NOMO-1 (cell line): ENCODE measurements around the gene PAX7.
"Not testable (repeated sequence)": the region's sequence is repeated elsewhere in the genome, so short reads cannot be mapped to it uniquely, and the experiment has no call there.

Source experiments
- DNase-seq, 2 experiments: peaks; one replicate each; lab custom pipeline; 2025; ENCODE audit not compliant: unreplicated experiment in 2 of 2; lab: John Stamatoyannopoulos, UW

Gene PAX7

DNA sequence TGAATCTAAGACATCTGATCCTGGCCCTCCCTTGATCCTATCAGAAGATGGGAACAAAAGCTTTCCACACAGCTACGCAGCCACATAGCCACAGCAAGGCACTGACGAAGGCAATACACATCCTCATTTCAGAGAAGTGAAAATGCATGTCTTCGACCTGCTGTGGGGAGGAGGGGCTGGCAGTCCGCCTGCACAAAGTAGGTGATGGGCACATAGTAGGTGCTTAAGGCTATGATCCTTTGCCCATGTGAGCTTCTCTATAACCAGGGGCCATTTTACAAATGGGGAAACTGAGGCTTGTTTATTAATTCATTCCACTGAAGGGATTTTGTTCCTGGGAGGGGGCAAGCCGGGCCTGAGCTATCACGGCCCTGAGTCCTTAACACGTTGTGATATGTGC is 94.2 kb downstream of the PAX7 start:
- DNase-seq, result no peak

DNA sequence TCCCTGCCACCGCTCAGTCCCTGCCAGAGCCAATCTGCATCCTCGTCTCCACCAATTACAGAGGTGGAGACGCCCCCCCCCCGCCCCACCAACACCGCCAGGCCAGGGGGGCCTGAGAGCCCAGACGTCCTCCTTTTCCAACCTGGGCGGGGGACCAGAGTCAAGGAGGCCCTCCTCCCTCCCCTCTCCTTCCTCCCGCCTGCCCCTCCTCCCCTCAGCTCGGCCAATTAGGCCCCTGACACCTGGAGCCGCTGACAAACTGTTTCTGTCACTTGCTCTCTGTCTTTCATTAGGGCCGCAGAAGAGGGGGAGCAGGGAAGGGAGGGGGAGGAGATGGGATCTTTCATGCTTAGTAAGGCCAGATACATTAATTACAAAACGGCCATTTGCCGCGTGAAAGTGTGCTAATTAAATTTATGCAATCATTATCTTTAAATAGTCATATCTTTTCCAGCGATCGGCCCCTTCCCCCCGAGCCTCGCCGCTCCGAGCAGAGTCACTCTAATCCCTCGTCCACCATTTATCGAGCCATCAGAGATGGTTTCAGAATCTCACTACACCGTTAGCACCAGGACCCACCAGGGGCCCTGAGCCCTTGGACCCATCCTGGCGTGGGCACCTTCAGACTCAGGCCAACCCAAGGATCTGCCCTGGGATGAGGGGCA is 94.7 kb downstream of the PAX7 start:
- no peak for DNase-seq

DNA sequence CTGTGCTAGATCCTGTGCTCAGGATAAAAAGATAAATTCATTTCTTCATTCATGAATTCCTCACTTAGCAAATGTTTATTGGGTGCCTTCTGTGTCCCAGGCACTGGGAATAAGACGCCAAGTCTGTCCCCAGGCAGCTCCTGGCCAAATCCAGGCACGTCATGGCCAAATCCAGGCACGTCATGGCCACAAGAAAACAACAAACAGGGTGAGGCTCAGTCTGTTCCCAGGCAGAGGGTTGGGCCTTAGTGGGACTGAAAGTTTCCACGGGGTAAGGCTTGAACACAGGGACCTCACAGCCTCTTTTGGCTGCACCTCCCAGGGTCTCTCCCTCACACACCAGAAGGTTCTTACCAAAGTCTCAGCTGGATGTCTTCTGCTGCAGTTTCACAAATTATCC is 95.7 kb downstream of the PAX7 start:
- no peak for DNase-seq

DNA sequence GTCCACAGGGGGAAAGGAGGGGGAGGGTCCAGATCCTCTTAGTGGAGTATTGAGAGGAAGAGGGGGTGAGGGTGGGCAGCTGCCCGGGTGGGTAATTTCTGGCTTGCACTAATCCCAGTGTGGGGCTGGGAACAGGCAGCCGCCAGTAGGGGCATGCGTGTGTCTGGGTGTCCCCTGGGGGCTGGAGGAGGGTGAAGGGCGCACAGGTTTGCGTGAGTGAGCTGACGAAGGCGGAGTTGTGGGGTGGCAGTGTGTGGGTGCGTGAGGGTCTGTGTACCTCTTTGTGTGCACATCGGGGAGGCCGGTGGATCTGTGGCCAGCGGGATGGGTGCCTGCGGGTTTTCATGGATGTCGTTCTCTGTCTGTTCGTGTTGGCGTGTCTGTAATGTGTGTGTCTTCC is 97.3 kb downstream of the PAX7 start:
- no peak for DNase-seq

DNA sequence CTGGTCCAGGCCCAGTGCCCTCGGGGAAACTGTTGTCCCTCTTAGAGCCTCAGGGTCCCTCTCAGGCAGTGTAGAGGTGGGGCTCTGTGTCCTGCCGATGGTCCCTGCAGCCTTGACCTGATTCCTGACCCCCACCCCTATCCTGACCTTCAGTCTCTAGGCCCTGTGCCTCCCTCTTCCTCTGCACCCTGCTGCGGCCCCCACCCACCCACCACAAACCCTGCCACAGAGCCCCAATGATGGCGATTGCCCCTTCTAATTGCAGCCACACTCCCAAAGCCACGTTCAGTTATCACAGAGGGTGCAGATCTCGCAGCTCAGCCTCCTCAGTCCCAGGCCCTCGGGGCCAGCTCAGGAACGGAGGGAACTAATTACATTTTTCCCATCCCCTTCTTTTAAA is 99.7 kb downstream of the PAX7 start:
- DNase-seq, result no peak

DNA sequence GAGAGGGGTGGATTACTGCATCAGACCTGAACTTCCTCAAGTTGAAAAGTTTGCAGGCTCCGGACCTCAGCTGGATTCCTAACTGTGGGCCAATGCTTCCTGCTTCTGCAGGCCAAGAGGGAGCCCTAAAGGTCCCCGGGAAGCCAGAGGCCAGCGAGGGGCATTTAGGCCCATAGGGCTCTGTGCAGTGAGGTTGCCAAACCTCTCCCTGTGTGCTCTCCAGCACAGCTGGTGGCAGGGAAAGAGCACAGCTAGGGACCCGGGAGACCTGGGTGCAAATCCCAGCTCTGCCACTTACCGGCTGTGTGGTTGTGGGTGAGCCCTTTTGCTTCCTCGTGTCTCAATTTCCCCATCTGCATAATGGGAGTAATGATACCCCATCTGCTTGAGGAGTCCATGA is 100.5 kb downstream of the PAX7 start:
- DNase-seq, result no peak

DNA sequence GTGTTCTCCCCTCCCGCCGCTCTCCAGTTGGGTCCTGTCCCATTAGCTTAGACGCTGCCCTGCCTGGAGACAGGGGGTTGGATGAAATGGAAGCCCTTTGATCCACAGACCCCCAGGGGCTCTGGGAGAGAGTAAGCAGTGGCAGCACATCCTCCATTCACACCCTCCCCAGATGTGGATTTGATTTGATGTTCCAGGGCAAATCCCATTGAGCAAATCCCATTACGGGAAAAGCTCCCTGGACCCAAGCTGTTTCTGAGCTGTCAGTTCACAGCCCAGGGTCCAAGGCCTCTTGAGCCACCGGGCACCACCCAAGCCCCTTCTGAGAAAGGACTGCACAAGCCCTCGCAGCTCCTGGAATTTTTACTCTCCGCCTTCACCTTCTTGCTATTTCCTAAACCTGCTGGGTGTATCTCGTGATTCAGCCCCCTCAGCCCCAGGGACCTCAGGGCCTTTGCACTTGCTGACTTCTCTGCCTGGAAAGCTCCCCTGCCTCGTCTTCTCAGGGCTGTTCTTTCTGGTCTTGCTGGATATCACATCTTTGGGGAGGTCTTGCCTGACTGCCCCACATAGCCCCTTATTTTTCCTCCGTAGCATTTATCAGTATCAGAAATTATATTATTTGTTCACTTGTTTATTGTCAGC is 101.1 kb downstream of the PAX7 start:
- DNase-seq, result no peak

DNA sequence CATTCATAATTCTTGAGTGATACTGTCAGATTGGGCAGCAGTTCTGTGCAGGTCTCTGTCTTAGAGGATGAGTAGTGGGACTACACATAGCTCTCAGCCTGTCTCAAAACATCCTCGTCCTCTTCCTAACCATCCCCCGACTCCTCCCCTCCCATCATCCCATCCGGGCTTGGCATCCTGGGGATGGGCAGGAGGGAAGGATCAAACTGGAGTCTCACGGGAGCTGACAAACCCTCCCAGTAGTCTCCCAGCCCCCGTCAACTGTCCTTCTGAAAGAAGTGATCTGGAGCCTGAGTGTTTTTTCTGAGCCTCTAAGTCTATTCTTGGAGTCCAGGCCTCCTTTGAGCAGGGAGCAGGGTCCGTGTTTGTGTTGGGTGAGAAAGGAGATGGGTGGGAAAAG is 102.0 kb downstream of the PAX7 start:
- no peak for DNase-seq

DNA sequence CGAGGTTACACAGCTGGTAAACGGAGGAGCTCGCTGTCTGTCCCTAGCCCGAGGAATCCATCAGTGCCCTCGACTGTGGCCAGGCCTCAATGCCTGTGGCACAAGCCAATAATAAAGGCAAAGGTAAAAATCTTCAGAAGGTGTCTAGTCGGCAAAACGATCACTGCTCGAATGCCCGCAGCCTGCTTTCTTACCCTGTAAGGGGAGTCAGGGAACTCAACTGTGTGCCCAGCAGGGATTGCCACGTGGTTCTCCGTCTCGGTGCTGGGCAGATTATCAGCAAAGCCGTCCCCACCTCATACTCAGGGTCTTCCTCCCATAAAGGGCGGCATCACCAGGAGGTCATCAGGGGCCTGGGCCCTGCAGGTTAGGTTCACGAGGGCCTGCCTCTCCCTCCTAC is 103.4 kb downstream of the PAX7 start:
- DNase-seq, result no peak

DNA sequence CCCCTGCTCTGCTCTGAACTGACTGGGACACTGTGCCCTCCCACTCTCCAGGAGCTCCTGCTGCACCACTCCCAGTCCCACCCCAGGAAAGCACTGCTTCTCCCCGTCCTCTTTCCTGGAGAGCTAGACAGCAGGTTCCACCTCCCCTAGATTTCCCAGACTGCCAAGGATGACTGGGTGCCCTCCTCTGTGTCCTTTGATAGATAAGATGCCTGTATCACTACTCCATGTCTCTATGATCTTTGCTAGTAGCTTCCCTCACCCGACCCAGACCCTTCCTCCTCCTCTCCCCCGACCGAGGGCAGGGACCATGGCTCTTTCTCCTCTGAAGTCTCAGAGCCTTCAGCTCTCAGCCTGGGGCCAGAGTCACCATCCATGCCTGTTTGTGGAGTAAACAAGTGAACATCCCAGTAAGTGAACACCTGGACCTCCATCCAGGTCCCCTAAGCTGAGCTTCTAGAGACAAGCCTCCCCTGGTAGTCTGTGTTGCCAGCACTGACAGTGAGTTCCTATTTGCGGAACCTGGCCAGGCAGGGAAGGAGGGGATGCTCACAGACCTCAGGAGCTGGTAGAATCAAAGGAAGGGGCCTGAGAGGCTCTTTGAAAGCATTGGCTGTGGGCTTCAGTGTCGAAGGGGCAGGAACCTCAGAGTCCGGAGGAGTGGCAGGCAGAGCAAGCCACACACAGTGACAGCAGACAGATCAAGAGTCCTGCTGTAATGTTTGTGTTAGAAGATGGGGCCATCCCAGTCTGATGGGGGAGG is 104.0 kb downstream of the PAX7 start:
- DNase-seq, result no peak

DNA sequence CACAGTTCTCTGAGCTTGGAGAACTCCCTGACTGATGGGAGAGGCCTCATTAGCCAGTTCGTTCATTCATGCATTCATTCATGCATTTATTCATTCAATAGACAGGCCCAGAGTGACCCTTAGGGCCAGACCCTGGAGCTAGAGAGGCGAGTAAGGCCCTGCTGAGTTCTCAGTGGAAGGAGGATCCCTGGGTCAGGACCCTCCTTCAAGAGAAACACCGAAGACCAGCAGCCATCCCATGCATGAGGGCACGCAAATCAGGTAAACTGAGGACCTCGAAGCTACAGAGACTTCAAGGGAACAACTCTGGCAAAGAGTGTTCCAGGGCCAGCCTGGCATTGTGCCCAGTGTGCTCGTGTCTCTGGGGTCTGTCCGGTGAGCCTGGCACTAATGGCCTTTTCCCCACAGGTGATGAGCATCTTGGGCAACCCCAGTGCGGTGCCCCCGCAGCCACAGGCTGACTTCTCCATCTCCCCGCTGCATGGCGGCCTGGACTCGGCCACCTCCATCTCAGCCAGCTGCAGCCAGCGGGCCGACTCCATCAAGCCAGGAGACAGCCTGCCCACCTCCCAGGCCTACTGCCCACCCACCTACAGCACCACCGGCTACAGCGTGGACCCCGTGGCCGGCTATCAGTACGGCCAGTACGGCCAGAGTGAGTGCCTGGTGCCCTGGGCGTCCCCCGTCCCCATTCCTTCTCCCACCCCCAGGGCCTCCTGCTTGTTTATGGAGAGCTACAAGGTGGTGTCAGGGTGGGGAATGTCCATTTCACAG is 104.8 kb downstream of the PAX7 start:
- DNase-seq, result no peak

DNA sequence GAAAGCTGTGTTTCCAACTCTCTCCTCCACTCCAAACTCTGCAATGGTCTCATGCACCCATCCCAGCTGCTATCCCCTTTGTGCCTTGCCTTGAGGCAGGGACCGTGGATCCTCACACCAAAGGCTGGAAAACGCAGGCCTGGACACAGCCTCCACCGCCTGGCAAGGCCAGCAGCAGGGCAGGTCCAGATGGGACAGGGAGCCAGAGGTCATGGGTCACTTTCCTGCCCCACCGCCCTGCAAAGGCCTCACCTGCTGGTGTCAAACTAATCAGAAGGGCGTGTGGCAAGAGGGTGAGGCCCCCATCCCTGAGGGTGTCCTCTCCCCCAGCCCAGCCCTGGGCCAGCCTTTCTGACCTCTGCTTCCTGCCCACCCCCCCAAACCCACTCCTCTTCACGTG is 106.3 kb downstream of the PAX7 start:
- no peak for DNase-seq

DNA sequence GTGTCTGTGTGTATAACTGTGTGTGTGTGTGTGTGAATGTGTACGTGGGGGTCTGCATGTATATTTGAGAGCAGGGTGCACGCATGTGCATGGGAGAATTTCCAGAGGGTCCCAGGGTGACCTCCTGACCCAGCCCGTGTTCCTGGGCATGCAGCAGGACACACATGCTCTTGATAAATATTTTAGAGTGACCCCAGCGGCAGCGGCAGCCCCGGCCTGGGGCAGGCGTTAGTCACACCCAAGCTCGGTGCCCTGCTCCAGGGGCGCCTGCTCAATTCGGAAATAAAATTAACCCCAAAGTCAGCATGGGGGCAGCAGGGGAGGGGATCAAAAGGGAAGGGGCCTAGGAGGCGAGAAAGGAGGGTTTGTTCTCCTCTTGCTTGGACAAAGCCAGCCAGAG is 107.5 kb downstream of the PAX7 start:
- no peak for DNase-seq

DNA sequence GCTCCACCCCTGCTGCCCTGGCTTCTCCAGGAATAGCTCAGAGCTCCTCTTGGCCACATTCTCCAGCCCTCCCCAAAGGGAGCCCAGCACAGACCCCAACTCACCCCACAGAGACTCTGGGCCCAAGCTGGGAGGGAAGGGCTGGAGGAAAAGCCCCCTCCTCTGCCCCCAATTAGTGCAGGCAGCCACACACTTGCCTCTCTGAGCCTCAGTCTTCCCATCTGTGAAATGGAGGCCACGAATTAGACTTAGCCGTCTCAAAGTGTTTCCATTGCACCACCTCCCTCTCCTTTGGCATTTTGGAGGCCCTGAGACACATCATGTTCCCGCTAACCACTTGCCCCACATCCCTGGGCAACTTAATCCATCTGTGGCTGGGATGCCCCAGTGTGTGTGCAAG is 108.0 kb downstream of the PAX7 start:
- DNase-seq, result no peak

DNA sequence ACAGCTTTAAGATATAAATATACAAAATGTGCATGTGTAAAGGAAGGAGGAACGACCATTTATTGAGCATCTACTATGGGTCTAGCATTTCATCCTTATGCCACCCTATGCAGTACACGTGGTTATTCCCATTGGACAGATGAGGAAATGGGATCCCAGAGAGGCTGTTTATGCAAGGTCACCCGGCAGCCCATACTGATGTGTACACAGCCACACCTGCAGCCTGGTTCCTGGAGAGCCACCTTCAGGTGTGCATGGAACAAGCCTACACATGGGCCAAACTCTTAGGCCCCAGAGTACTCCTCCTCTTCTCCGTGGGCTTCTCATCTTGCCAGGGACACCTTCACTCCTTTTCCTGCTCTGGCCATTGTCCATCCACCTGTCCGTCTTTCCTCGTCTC is 108.8 kb downstream of the PAX7 start:
- no peak for DNase-seq

DNA sequence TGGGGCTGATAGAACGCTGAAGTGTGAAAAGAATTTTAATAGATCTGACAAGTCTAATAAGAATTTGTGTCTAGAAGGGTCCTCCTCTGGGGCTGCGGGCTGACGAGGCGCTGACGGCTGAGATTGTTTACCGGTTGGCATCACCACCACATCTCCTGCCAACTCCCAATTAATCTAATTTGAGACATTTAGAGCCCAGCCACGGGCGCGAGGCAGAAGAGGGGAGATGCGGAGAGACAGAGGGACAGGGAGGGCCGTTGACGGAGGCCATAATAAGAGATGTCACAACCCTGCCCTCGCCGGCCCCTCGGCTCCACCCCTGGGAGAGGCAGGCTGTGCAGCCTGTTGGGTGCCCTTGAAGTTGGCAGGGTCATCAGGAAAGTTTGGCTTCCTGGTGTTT is 109.3 kb downstream of the PAX7 start:
- DNase-seq, result no peak

DNA sequence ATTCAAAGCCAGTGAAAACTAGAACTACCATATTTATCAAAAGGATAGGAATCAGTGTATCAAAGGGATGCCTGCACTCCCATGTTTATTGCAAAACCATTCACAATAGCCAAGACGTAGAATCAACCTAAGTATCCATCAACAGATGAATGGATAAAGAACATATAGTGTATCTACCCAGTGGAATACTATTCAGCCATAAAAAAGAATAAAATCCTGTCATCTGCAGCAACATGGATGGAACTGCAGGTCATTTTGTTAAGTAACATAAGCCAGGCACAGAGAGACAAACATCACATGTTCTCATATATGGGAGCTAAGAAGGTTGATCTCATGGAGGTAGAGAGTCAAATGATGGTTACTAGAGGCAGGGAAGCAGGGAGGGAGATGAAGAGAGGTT is 110.0 kb downstream of the PAX7 start:
- no peak for DNase-seq

DNA sequence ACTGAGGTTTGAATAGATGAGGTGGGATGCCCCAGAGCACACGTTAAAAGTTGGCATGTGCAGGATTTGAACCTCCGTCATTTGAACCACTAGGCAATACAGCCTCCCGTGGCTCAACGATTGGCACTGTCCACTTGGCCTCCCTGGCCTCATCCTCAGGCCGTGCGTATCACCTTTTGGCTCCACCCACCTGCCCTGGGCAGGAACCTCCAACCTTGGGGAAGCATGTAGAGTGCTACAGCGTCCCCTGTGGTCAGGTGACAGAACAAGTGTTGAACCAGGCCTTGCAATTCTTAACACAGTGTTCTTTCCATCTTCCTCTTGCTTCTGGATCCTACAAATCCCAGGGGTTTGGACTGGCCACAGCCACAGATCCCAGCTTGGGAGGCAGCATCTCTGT is 112.6 kb downstream of the PAX7 start:
- no peak for DNase-seq

DNA sequence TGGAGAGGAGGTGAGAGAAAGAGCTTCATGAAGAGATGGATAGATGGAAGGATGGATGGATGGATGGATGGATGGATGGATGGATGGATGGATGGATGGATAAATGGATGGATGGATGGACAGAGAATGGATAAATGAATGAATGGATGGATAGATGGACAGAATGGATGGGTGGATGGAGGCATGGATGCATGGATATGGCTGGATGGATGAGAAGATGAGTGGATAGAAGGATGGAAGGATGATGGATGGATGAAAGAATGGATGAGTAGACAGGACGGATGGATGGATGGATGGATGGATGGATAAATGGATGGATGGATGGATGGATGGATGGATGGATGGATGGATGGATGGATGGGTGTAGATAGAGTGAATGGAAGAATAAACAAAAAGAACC is 113.7 kb downstream of the PAX7 start:
- not testable (repeated sequence) for DNase-seq

DNA sequence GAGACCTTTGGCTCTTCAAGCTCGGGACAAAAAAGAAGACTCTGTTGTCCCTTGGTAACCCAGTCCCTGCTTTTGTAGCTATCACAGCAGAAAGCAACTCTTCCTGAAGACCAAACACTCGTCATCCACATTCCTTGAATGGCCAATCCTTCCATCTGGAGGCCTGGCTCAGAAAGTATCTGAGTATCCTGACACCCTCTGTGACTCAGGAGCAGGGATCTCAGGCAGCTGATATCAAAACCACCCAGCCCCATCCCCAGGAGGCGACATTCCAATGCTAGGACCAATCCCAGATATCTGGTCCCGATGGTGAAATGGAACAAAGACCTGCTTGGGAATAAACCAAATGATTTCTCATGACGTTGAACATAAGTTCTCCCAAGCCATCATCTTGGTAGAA is 116.3 kb downstream of the PAX7 start:
- DNase-seq, result no peak

DNA sequence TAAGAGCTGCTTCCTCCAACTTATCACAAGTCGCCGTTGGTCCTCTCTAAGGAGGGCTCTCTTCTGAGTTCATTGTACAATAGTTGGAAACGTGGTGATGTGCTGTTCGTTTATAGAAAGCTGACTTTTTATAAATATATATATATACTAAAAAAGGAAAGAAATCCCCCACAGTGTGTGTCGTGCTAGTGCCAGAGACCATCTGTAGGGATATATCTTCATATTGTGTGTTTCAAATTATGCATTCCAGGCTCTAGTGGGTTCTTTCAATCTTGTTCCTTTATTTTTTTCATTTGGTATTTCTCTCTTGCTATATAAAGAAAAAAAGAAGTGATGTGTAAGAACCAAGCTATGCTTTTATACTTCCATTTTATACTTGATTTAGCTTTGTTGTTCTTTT is 117.0 kb downstream of the PAX7 start:
- DNase-seq, result no peak
